HG02642 (cell line): Measurements from ENCODE around the gene RPUSD2.

Experiments used
- ATAC-seq: cut with Tn5 transposase; IDR thresholded peaks from one replicate; pipeline ENCODE4 v1.9.1; 2021; ENCODE audit warnings: mild to moderate bottlenecking; ENCODE audit not compliant: unreplicated experiment, poor library complexity

RPUSD2 gene

DNA sequence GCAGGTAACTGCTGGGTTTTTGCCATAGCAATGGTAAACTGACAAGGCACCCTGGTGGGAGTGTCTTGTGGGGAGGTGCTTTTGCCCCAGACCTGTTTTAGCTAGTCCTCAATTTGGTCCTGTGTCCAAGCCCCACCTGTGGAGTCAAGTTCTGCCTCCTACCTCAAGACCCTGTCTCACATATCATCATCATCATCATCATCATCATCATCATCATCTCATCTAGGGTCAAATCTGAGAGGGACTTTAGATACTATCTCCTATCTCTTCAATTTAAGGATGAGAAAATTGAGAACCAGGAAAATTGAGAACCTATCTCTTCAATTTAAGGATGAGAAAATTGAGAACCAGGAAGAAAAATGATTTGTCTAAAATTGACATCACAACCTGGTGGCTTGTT lies 34.8 kb downstream of the RPUSD2 start:
- no peak for ATAC-seq

DNA sequence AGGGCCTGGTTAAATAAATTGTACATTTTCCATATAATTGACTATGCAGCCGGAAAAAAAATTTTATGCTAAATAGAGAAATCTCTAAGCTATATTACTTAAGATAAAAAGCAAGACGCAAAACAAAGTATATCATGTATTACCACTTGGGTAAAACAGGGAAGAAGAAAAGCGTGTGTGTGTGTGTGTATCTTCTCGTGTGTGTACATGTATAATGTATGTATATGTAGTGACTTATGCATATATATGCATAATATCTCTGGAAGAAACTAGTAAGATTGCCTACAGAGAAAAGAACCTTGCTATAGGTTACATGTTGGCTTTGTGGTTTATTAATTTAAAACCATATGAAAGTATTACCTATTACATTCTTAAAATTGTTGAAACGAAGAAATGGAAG lies 44.0 kb downstream of the RPUSD2 start:
- ATAC-seq, result no peak

DNA sequence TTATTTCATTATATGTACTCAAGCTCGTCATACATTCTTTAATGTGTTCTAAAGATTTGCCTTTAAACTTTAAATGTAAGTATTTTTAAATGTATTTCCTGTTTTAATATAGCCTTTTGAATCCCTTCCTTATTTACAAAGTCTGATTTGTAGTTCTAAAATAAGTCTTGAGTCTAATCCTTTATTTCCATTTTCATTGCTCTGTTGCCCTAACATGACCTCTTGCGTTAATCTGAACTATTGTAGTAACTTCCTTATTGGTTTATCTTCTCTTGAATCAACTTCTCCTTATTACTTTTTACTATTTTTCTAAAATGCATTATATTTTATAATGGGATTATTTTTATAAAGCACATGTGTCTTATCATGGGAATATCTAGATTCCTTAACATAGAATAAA lies 48.9 kb downstream of the RPUSD2 start:
- no peak for ATAC-seq

DNA sequence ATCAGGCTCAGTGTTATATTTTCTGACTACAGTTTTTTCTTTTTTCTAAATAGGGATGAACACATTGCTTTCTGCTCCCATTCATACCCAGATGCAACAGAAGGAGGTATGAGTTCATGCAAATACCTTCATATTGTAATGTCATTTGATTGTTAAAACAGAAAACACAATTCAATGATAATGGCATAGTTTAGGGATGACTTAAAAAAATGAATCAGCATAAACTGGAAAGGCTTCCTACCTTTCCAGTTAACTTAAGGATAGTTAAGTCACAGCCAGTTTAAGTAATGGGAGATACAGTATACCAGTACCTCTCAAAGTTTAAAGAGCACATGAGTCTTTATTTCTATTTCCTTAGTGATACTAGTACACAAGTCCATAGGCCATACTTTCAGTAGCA lies 49.8 kb downstream of the RPUSD2 start:
- no peak for ATAC-seq

DNA sequence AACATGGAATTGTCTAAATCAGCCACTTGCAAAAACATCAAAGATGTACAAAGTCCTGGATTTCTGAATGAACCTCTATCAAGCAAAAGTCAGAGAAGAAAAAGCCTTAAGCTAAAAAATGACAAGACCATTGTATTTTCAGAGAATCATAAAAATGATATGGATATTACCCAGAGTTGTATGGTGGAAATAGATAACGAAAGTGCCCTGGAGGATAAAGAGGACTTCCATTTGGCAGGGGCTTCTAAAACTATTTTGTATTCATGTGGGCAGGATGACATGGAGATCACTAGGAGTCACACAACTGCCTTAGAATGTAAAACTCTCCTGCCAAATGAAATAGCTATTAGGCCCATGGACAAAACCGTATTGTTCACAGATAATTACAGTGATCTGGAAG lies 54.3 kb downstream of the RPUSD2 start:
- ATAC-seq, result no peak
